ENCODE data around the gene PABPN1.

DNA sequence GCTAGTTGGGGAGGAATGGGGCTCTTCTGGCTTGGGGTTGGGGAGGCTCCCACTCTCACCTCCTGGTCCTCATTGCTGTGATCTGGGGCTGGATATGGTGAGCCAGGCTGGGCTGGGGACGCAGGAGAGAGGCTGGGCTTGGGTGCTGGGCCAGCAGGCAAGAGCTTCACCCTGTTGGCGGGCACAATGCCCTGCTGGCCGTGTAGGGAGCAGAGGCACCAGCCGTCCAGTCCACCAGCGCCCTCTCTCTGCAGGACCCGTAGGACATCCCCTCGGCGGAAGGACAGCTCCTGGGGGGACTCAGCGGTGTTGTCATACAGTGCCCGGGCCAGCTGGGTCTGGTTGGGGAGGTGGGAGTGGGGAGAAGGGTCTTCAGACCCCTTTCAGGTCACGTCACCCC lies 39.2 kb downstream of the PABPN1 start:
- TF ChIP-seq, protein P1, sequence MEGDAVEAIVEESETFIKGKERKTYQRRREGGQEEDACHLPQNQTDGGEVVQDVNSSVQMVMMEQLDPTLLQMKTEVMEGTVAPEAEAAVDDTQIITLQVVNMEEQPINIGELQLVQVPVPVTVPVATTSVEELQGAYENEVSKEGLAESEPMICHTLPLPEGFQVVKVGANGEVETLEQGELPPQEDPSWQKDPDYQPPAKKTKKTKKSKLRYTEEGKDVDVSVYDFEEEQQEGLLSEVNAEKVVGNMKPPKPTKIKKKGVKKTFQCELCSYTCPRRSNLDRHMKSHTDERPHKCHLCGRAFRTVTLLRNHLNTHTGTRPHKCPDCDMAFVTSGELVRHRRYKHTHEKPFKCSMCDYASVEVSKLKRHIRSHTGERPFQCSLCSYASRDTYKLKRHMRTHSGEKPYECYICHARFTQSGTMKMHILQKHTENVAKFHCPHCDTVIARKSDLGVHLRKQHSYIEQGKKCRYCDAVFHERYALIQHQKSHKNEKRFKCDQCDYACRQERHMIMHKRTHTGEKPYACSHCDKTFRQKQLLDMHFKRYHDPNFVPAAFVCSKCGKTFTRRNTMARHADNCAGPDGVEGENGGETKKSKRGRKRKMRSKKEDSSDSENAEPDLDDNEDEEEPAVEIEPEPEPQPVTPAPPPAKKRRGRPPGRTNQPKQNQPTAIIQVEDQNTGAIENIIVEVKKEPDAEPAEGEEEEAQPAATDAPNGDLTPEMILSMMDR (IDR thresholded peaks at IDR 0.05; ENCODE audit: insufficient read depth, low read depth, low read length), result no peak
- no peak for TF ChIP-seq EZH2 (IDR thresholded peaks at IDR 0.05; ENCODE audit: insufficient read depth, low read length)
